Activated B cell treated with CpG ODN at 0.5 μM for 24 hours (primary cell): ENCODE data around the gene ANKRD63. TPM values are rescaled to one million over a fixed set of nuclear protein-coding genes. Genes with fewer than 3 reads are reported as not detected.

Experiments used
- ATAC-seq: fragments of 200-7000 bp; cut with Tn5 transposase; one replicate; pipeline ENCODE4 v1.10.0; 2021; ENCODE audit warnings: low read depth, mild to moderate bottlenecking, moderate library complexity
- CTCF ChIA-PET: fragments of 350-600 bp; sonication (Branson Sonifier 250); formaldehyde crosslinking; loops from one replicate; lab custom pipeline; 2021; ENCODE audit warnings: antibody characterized with exemption; lab: Charles Lee
- POLR2A ChIA-PET: fragments of 350-600 bp; sonication (Branson Sonifier 250); formaldehyde crosslinking; loops from one replicate; lab custom pipeline; 2021; ENCODE audit warnings: antibody characterized with exemption; lab: Charles Lee
- DNase-seq: peaks from one replicate; pipeline ENCODE4 v3.0.0; 2022
- H3K27ac Mint-ChIP-seq: one replicate; pipeline ENCODE4 v1.8.0; 2020; ENCODE audit warnings: mixed read lengths
- H3K27me3 Mint-ChIP-seq: one replicate; pipeline ENCODE4 v1.8.0; 2021; ENCODE audit warnings: mixed read lengths
- H3K36me3 Mint-ChIP-seq: one replicate; pipeline ENCODE4 v1.8.0; 2021; ENCODE audit warnings: low read depth, mixed read lengths
- H3K4me1 Mint-ChIP-seq: one replicate; pipeline ENCODE4 v1.8.0; 2021; ENCODE audit warnings: mixed read lengths
- H3K4me3 Mint-ChIP-seq: one replicate; pipeline ENCODE4 v1.8.0; 2020; ENCODE audit warnings: mild to moderate bottlenecking, mixed read lengths
- H3K9me3 Mint-ChIP-seq: one replicate; pipeline ENCODE4 v1.8.0; 2020; ENCODE audit warnings: mixed read lengths
- intact Hi-C: fragments of 100-400 bp; cut with micrococcal nuclease; formaldehyde crosslinking; loops from one replicate; pipeline ENCODE4 v1.15.1; 2024
- total RNA-seq: library from RNA; stranded (reverse); gene quantifications from 2 replicates; pipeline ENCODE4 v1.2.3, GENCODE V29; 2022
- TF ChIP-seq, protein P1 (sequence below): fragments of 200-600 bp; IDR thresholded peaks from one replicate; pipeline ENCODE4 v1.8.0; 2022; ENCODE audit warnings: antibody characterized with exemption, mild to moderate bottlenecking

The ANKRD63 gene
- total RNA-seq, 1 donor from 2014 or later: not detected

GRCh38 chr15:40250771-40251483 lies 31.9 kb downstream of the ANKRD63 start:
- Mint-ChIP-seq H3K4me1 (peaks cover 6% of the 10 kb centered on the region), H3K9me3 (no peaks in the 10 kb centered on the region), H3K27me3 (peaks cover 23% of the 10 kb centered on the region), H3K27ac (no peak overlapping the region), H3K36me3 (no peaks in the 10 kb centered on the region), H3K4me3 (peak overlapping the region; percentile 30)
- intact Hi-C loops: no loop called here
- ChIA-PET POLR2A (no interaction called here), CTCF (no interaction called here)
- no peak for ATAC-seq
- TF ChIP-seq, protein P1, sequence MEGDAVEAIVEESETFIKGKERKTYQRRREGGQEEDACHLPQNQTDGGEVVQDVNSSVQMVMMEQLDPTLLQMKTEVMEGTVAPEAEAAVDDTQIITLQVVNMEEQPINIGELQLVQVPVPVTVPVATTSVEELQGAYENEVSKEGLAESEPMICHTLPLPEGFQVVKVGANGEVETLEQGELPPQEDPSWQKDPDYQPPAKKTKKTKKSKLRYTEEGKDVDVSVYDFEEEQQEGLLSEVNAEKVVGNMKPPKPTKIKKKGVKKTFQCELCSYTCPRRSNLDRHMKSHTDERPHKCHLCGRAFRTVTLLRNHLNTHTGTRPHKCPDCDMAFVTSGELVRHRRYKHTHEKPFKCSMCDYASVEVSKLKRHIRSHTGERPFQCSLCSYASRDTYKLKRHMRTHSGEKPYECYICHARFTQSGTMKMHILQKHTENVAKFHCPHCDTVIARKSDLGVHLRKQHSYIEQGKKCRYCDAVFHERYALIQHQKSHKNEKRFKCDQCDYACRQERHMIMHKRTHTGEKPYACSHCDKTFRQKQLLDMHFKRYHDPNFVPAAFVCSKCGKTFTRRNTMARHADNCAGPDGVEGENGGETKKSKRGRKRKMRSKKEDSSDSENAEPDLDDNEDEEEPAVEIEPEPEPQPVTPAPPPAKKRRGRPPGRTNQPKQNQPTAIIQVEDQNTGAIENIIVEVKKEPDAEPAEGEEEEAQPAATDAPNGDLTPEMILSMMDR: no peak
- DNase-seq: no peak

- Mint-ChIP-seq H3K27me3 (peaks cover 23% of the 10 kb centered on the region), H3K9me3 (no peaks in the 10 kb centered on the region), H3K36me3 (no peaks in the 10 kb centered on the region), H3K27ac (no peak overlapping the region), H3K4me3 (no peak overlapping the region), H3K4me1 (peaks cover 6% of the 10 kb centered on the region)
- intact Hi-C loops: no loop called here
- ChIA-PET CTCF (no interaction called here), POLR2A (no interaction called here)
- TF ChIP-seq, protein P1: no peak
- ATAC-seq (no peak), DNase-seq (no peak)
These were observed 32.6 kb downstream of the ANKRD63 start for GRCh38 chr15:40250304-40250656.

- peaks cover 6% of the 10 kb centered on the region for H3K4me1 Mint-ChIP-seq
- no peak overlapping the region for H3K27ac Mint-ChIP-seq
- no peaks in the 10 kb centered on the region for H3K9me3 Mint-ChIP-seq
- intact Hi-C loops: no loop called here
- POLR2A ChIA-PET: no interaction called here
- no peak for DNase-seq
- TF ChIP-seq, protein P1: no peak
- H3K36me3 Mint-ChIP-seq: no peaks in the 10 kb centered on the region
- peaks cover 23% of the 10 kb centered on the region for H3K27me3 Mint-ChIP-seq
- no peak overlapping the region for H3K4me3 Mint-ChIP-seq
- CTCF ChIA-PET: no interaction called here
- ATAC-seq: no peak
These were observed 33.2 kb downstream of the ANKRD63 start for GRCh38 chr15:40249477-40250303.

- Mint-ChIP-seq H3K27ac (no peak overlapping the region), H3K27me3 (peaks cover 16% of the 10 kb centered on the region), H3K9me3 (no peaks in the 10 kb centered on the region), H3K4me3 (no peak overlapping the region), H3K4me1 (peaks cover 4% of the 10 kb centered on the region), H3K36me3 (no peaks in the 10 kb centered on the region)
- POLR2A ChIA-PET: no interaction called here
- no peak for ATAC-seq
- DNase-seq: no peak
- TF ChIP-seq, protein P1: no peak
- intact Hi-C loops: no loop called here
- CTCF ChIA-PET: no interaction called here
These were observed 34.7 kb downstream of the ANKRD63 start for GRCh38 chr15:40248006-40248783.
